ENCODE results near the gene POR. TPM values are rescaled to one million over a fixed set of nuclear protein-coding genes. Genes with fewer than 3 reads are reported as not detected.

POR gene
- total RNA-seq, 5 donors from 2014 or later (not counting 1 experiment from before 2014, with no cell fraction given) = 41.1 to 83.3 (median 58.8) TPM

- no peak for ATAC-seq (replicated peaks in 1 of 4)
Measured at GRCh38 chr7:75945297-75946168, 30.6 kb downstream of the POR start.

GRCh38 chr7:75946207-75946855, 31.4 kb downstream of the POR start:
- POLR2A ChIA-PET = no interaction called here

More at GRCh38 chr7:75945297-75946168, 30.6 kb downstream of the POR start:
- CTCF ChIA-PET = no interaction called here
- Histone ChIP-seq H3K36me3 (ENCODE audit: control insufficient read depth in 2 of 2, extremely low read depth in 1 of 2, insufficient read depth in 1 of 2, low read length in 1 of 2) (peaks cover 2 to 4% of the 10 kb centered on the region in 2 donors), H3K27ac (ENCODE audit: low read length) (no peak overlapping the region), H3K9me3 (no peaks in the 10 kb centered on the region), H3K4me3 (ENCODE audit: control insufficient read depth in 1 of 2, extremely low read depth in 1 of 2, low read length in 1 of 2) (no peak overlapping the region), H3K4me1 (ENCODE audit: control insufficient read depth in 1 of 2, extremely low read depth in 1 of 2, insufficient read depth in 2 of 2, low read length in 2 of 2) (no peaks in the 10 kb centered on the region), H3K27me3 (replicated peaks in 1 of 2; ENCODE audit: control insufficient read depth in 2 of 2, extremely low read depth in 1 of 2, insufficient read depth in 2 of 2, low read length in 1 of 2) (no peaks in the 10 kb centered on the region)
- Mint-ChIP-seq H3K4me3 (no peak overlapping the region), H3K4me1 (peaks cover 8 to 17% (median 15%) of the 10 kb centered on the region in 3 donors), H3K9me3 (no peaks in the 10 kb centered on the region), H3K36me3 (peaks cover 19% of the 10 kb centered on the region), H3K27ac (no peak overlapping the region), H3K27me3 (no peaks in the 10 kb centered on the region)
- no peak for DNase-seq
- POLR2A ChIA-PET = no interaction called here
- 83% methylated on average over 6 of the region's 8 CpGs for WGBS (ENCODE audit: insufficient coverage)

GRCh38 chr7:75948179-75948578, 33.2 kb downstream of the POR start:
- ChIA-PET CTCF (no interaction called here), POLR2A (no interaction called here)
- ATAC-seq (replicated peaks in 1 of 4) = no peak
- no peak overlapping the region for H3K27ac ChIP-seq (ENCODE audit: low read length)
- no peaks in the 10 kb centered on the region for H3K27me3 ChIP-seq (replicated peaks in 1 of 2; ENCODE audit: control insufficient read depth in 2 of 2, extremely low read depth in 1 of 2, insufficient read depth in 2 of 2, low read length in 1 of 2)
- H3K4me1 ChIP-seq (ENCODE audit: control insufficient read depth in 1 of 2, extremely low read depth in 1 of 2, insufficient read depth in 2 of 2, low read length in 2 of 2) = no peaks in the 10 kb centered on the region
- H3K36me3 ChIP-seq (ENCODE audit: control insufficient read depth in 2 of 2, extremely low read depth in 1 of 2, insufficient read depth in 1 of 2, low read length in 1 of 2) = peaks cover 2 to 4% of the 10 kb centered on the region in 2 donors
- peaks cover 14% of the 10 kb centered on the region for H3K36me3 Mint-ChIP-seq
- no peak overlapping the region for H3K27ac Mint-ChIP-seq
- no peak overlapping the region for H3K4me3 Mint-ChIP-seq
- H3K4me1 Mint-ChIP-seq = peaks cover 8 to 17% (median 15%) of the 10 kb centered on the region in 3 donors
- WGBS (ENCODE audit: insufficient coverage) = 90% methylated on average over 9 of the region's 9 CpGs
- H3K9me3 Mint-ChIP-seq = no peaks in the 10 kb centered on the region
- H3K9me3 ChIP-seq = no peaks in the 10 kb centered on the region
- no peaks in the 10 kb centered on the region for H3K27me3 Mint-ChIP-seq
- H3K4me3 ChIP-seq (ENCODE audit: control insufficient read depth in 1 of 2, extremely low read depth in 1 of 2, low read length in 1 of 2) = no peak overlapping the region
- DNase-seq = no peak

More at GRCh38 chr7:75946207-75946855, 31.4 kb downstream of the POR start:
- Histone ChIP-seq H3K4me1 (ENCODE audit: control insufficient read depth in 1 of 2, extremely low read depth in 1 of 2, insufficient read depth in 2 of 2, low read length in 2 of 2) (no peaks in the 10 kb centered on the region), H3K4me3 (ENCODE audit: control insufficient read depth in 1 of 2, extremely low read depth in 1 of 2, low read length in 1 of 2) (no peak overlapping the region), H3K27me3 (replicated peaks in 1 of 2; ENCODE audit: control insufficient read depth in 2 of 2, extremely low read depth in 1 of 2, insufficient read depth in 2 of 2, low read length in 1 of 2) (no peaks in the 10 kb centered on the region), H3K27ac (ENCODE audit: low read length) (no peak overlapping the region), H3K9me3 (no peaks in the 10 kb centered on the region), H3K36me3 (ENCODE audit: control insufficient read depth in 2 of 2, extremely low read depth in 1 of 2, insufficient read depth in 1 of 2, low read length in 1 of 2) (peaks cover 2 to 4% of the 10 kb centered on the region in 2 donors)
- ATAC-seq (replicated peaks in 1 of 4) (peak in 1 of 4 experiments; percentile 31), DNase-seq (peak in 2 of 35 experiments; percentile 8 to 19)
- 94% methylated on average over 5 of the region's 8 CpGs for WGBS (ENCODE audit: insufficient coverage)
- CTCF ChIA-PET = no interaction called here
- peaks cover 15% of the 10 kb centered on the region for H3K36me3 Mint-ChIP-seq
- no peaks in the 10 kb centered on the region for H3K27me3 Mint-ChIP-seq
- H3K4me3 Mint-ChIP-seq = no peak overlapping the region
- peaks cover 8 to 17% (median 15%) of the 10 kb centered on the region in 3 donors for H3K4me1 Mint-ChIP-seq
- no peak overlapping the region for H3K27ac Mint-ChIP-seq
- H3K9me3 Mint-ChIP-seq = no peaks in the 10 kb centered on the region

GRCh38 chr7:75950111-75950681, 35.2 kb downstream of the POR start:
- DNase-seq (no peak), ATAC-seq (replicated peaks in 1 of 4) (no peak)
- H3K36me3 ChIP-seq (ENCODE audit: control insufficient read depth in 2 of 2, extremely low read depth in 1 of 2, insufficient read depth in 1 of 2, low read length in 1 of 2) = peaks cover 9 to 14% of the 10 kb centered on the region in 2 donors
- Mint-ChIP-seq H3K36me3 (peaks cover 9% of the 10 kb centered on the region), H3K9me3 (no peaks in the 10 kb centered on the region), H3K4me3 (no peak overlapping the region), H3K4me1 (peaks cover 4 to 17% (median 13%) of the 10 kb centered on the region in 3 donors), H3K27me3 (no peaks in the 10 kb centered on the region), H3K27ac (no peak overlapping the region)
- CTCF ChIA-PET = no interaction called here
- no peaks in the 10 kb centered on the region for H3K9me3 ChIP-seq
- 95% methylated on average over 13 of the region's 15 CpGs for WGBS (ENCODE audit: insufficient coverage)
- no peaks in the 10 kb centered on the region for H3K4me1 ChIP-seq (ENCODE audit: control insufficient read depth in 1 of 2, extremely low read depth in 1 of 2, insufficient read depth in 2 of 2, low read length in 2 of 2)
- H3K27me3 ChIP-seq (replicated peaks in 1 of 2; ENCODE audit: control insufficient read depth in 2 of 2, extremely low read depth in 1 of 2, insufficient read depth in 2 of 2, low read length in 1 of 2) = no peaks in the 10 kb centered on the region
- H3K27ac ChIP-seq (ENCODE audit: low read length) = no peak overlapping the region
- POLR2A ChIA-PET = interaction anchor here in 1 of 2 donors (0.6 kb wide), 1 partner anchor 1743 kb away, joined by 6 read pairs; no protein-coding TSS in a partner anchor
- no peak overlapping the region for H3K4me3 ChIP-seq (ENCODE audit: control insufficient read depth in 1 of 2, extremely low read depth in 1 of 2, low read length in 1 of 2)

- H3K27ac ChIP-seq (ENCODE audit: low read length) = no peak overlapping the region
- H3K27me3 ChIP-seq (replicated peaks in 1 of 2; ENCODE audit: control insufficient read depth in 2 of 2, extremely low read depth in 1 of 2, insufficient read depth in 2 of 2, low read length in 1 of 2) = no peaks in the 10 kb centered on the region
- ChIA-PET POLR2A (no interaction called here), CTCF (no interaction called here)
- no peak overlapping the region for H3K4me3 Mint-ChIP-seq
- H3K27ac Mint-ChIP-seq = no peak overlapping the region
- DNase-seq = no peak
- H3K9me3 Mint-ChIP-seq = no peaks in the 10 kb centered on the region
- peaks cover 2 to 11% (median 9%) of the 10 kb centered on the region in 3 donors for H3K4me1 Mint-ChIP-seq
- no peaks in the 10 kb centered on the region for H3K4me1 ChIP-seq (ENCODE audit: control insufficient read depth in 1 of 2, extremely low read depth in 1 of 2, insufficient read depth in 2 of 2, low read length in 2 of 2)
- peaks cover 15% of the 10 kb centered on the region for H3K36me3 Mint-ChIP-seq
- no peak overlapping the region for H3K4me3 ChIP-seq (ENCODE audit: control insufficient read depth in 1 of 2, extremely low read depth in 1 of 2, low read length in 1 of 2)
- WGBS (ENCODE audit: insufficient coverage) = 74% methylated on average over 3 of the region's 5 CpGs
- ATAC-seq (replicated peaks in 1 of 4) = no peak
- H3K36me3 ChIP-seq (ENCODE audit: control insufficient read depth in 2 of 2, extremely low read depth in 1 of 2, insufficient read depth in 1 of 2, low read length in 1 of 2) = peaks cover 11 to 26% of the 10 kb centered on the region in 2 donors
- no peaks in the 10 kb centered on the region for H3K9me3 ChIP-seq
- H3K27me3 Mint-ChIP-seq = no peaks in the 10 kb centered on the region
Measured at GRCh38 chr7:75951506-75951905, 36.6 kb downstream of the POR start.

GRCh38 chr7:75953431-75953830, 38.5 kb downstream of the POR start:
- H3K4me1 ChIP-seq (ENCODE audit: control insufficient read depth in 1 of 2, extremely low read depth in 1 of 2, insufficient read depth in 2 of 2, low read length in 2 of 2) = no peaks in the 10 kb centered on the region
- Mint-ChIP-seq H3K4me1 (peaks cover under 1 to 6% (median 4%) of the 10 kb centered on the region in 3 donors), H3K27ac (no peak overlapping the region), H3K36me3 (peaks cover 24% of the 10 kb centered on the region), H3K4me3 (no peak overlapping the region), H3K9me3 (no peaks in the 10 kb centered on the region), H3K27me3 (no peaks in the 10 kb centered on the region)
- DNase-seq = no peak
- no peaks in the 10 kb centered on the region for H3K27me3 ChIP-seq (replicated peaks in 1 of 2; ENCODE audit: control insufficient read depth in 2 of 2, extremely low read depth in 1 of 2, insufficient read depth in 2 of 2, low read length in 1 of 2)
- no peak overlapping the region for H3K4me3 ChIP-seq (ENCODE audit: control insufficient read depth in 1 of 2, extremely low read depth in 1 of 2, low read length in 1 of 2)
- H3K36me3 ChIP-seq (ENCODE audit: control insufficient read depth in 2 of 2, extremely low read depth in 1 of 2, insufficient read depth in 1 of 2, low read length in 1 of 2) = peaks cover 8 to 37% of the 10 kb centered on the region in 2 donors
- 94% methylated on average over 6 of the region's 7 CpGs for WGBS (ENCODE audit: insufficient coverage)
- ATAC-seq (replicated peaks in 1 of 4) = no peak
- POLR2A ChIA-PET = no interaction called here
- CTCF ChIA-PET = no interaction called here
- H3K9me3 ChIP-seq = no peaks in the 10 kb centered on the region
- no peak overlapping the region for H3K27ac ChIP-seq (ENCODE audit: low read length)

All from T-cell (primary cell).